ENCODE measurements around the gene SFXN3.
A peak's percentile ranks its signal among the peaks of the same experiment; 100 is the strongest.

SFXN3 gene

DNA sequence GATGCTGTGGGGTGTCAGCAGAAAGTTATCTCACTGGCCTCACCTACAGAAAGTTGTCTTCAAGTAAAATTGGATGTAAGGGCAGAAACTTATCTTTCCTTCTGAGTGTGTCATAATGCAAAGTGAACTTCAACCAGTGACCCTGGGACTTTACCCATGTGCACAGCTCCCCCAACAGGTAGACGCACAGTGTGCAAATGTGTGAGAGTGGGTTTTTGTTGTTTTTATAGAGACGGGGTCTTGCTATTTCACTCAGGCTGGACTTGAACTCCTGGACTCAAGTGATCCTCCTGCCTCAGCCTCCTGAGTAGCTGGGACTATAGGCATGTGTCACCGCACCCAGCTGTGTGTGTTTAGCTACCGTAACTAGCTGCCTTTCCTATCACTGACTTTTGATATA lies 24.4 kb downstream of the SFXN3 start:
- TF ChIP-seq EZH2phosphoT487 (IDR thresholded peaks at IDR 0.05; ENCODE audit: low read length) (no peak), EZH2 (optimal IDR thresholded peaks at IDR 0.05; ENCODE audit: low read depth, low read length) (no peak)
- TF ChIP-seq, protein P1, sequence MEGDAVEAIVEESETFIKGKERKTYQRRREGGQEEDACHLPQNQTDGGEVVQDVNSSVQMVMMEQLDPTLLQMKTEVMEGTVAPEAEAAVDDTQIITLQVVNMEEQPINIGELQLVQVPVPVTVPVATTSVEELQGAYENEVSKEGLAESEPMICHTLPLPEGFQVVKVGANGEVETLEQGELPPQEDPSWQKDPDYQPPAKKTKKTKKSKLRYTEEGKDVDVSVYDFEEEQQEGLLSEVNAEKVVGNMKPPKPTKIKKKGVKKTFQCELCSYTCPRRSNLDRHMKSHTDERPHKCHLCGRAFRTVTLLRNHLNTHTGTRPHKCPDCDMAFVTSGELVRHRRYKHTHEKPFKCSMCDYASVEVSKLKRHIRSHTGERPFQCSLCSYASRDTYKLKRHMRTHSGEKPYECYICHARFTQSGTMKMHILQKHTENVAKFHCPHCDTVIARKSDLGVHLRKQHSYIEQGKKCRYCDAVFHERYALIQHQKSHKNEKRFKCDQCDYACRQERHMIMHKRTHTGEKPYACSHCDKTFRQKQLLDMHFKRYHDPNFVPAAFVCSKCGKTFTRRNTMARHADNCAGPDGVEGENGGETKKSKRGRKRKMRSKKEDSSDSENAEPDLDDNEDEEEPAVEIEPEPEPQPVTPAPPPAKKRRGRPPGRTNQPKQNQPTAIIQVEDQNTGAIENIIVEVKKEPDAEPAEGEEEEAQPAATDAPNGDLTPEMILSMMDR (IDR thresholded peaks at IDR 0.05; ENCODE audit: low read length), result peak; percentile 17; the same call in 1 of the 2 replicates
- no peak overlapping the region for H3K9ac ChIP-seq (ENCODE audit: low read length)
- no peaks in the 10 kb centered on the region for H3K36me3 ChIP-seq (replicated peaks; ENCODE audit: insufficient read depth, low read length)
- no peaks in the 10 kb centered on the region for H3K9me2 ChIP-seq (replicated peaks; ENCODE audit: insufficient read depth, low read length)
- no peak overlapping the region for H2AFZ ChIP-seq (ENCODE audit: low read length)
- DNase-seq, result no peak
- H3K4me3 ChIP-seq (ENCODE audit: low read length), result no peak overlapping the region
- H4K20me1 ChIP-seq (ENCODE audit: insufficient read depth, low read length), result no peaks in the 10 kb centered on the region
- H3K9me3 ChIP-seq (replicated peaks; ENCODE audit: insufficient read depth, low read length), result no peaks in the 10 kb centered on the region
- peaks cover 14% of the 10 kb centered on the region for H3F3A ChIP-seq (ENCODE audit: insufficient read depth, low read length)
- H3K27ac ChIP-seq (ENCODE audit: low read length), result no peak overlapping the region
- peaks cover 21% of the 10 kb centered on the region for H3K4me1 ChIP-seq (ENCODE audit: low read length)
- H3K79me2 ChIP-seq (ENCODE audit: low read length), result peaks cover 45% of the 10 kb centered on the region
- no peaks in the 10 kb centered on the region for H3K27me3 ChIP-seq (replicated peaks; ENCODE audit: insufficient read depth, low read length)
- H3K4me2 ChIP-seq (ENCODE audit: low read depth, low read length), result no peak overlapping the region

DNA sequence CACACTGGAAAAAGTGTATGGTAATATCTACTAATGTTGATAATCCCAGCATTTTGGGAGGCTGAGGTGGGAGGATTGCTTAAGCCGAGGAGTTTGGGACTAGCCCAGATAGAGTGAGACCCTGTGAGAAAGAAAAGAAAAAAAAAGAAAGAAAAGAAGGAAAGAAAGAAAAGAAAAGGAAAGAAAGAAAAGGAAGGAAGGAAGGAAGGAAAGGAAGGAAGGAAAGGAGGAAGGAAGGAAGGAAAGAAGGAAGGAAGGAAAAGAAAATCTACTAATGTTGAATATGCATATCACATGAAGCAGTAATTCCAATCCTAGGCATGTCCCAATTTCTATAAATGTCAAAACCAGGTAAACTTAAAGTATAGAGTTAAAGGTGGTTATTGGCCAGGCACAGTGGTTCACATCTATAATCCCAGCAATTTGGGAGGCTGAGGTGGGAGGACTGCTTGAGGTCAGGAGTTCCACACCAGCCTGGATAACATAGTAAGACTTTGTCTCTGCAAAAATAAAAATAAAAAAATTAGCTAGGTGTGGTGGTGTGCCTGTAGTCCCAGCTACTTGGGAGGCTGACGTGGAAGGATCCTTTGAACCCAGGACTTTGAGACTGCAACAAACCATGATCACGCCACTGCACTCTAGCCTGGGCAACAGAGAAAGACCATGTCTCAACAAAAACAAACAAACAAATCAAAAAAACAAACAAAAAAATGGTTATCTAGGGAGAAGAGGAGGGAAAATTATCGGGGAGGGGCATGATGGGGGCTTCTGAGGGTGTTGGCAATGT lies 25.5 kb downstream of the SFXN3 start:
- Histone ChIP-seq H3K9me2 (replicated peaks; ENCODE audit: insufficient read depth, low read length) (no peaks in the 10 kb centered on the region), H3K4me1 (ENCODE audit: low read length) (peaks cover 13% of the 10 kb centered on the region), H3K4me3 (ENCODE audit: low read length) (no peak overlapping the region), H3K27me3 (replicated peaks; ENCODE audit: insufficient read depth, low read length) (no peaks in the 10 kb centered on the region), H3F3A (ENCODE audit: insufficient read depth, low read length) (peaks cover 12% of the 10 kb centered on the region; the same call in 1 of the 2 replicates), H3K36me3 (replicated peaks; ENCODE audit: insufficient read depth, low read length) (no peaks in the 10 kb centered on the region), H3K79me2 (ENCODE audit: low read length) (peaks cover 46% of the 10 kb centered on the region), H3K4me2 (ENCODE audit: low read depth, low read length) (no peak overlapping the region), H3K27ac (ENCODE audit: low read length) (no peak overlapping the region), H3K9me3 (replicated peaks; ENCODE audit: insufficient read depth, low read length) (no peaks in the 10 kb centered on the region), H3K9ac (ENCODE audit: low read length) (no peak overlapping the region), H2AFZ (ENCODE audit: low read length) (no peak overlapping the region), H4K20me1 (ENCODE audit: insufficient read depth, low read length) (no peaks in the 10 kb centered on the region)
- no peak for DNase-seq
- TF ChIP-seq EZH2 (optimal IDR thresholded peaks at IDR 0.05; ENCODE audit: low read depth, low read length) (no peak), EZH2phosphoT487 (IDR thresholded peaks at IDR 0.05; ENCODE audit: low read length) (no peak)
- TF ChIP-seq, protein P1 (IDR thresholded peaks at IDR 0.05; ENCODE audit: low read length), result no peak

DNA sequence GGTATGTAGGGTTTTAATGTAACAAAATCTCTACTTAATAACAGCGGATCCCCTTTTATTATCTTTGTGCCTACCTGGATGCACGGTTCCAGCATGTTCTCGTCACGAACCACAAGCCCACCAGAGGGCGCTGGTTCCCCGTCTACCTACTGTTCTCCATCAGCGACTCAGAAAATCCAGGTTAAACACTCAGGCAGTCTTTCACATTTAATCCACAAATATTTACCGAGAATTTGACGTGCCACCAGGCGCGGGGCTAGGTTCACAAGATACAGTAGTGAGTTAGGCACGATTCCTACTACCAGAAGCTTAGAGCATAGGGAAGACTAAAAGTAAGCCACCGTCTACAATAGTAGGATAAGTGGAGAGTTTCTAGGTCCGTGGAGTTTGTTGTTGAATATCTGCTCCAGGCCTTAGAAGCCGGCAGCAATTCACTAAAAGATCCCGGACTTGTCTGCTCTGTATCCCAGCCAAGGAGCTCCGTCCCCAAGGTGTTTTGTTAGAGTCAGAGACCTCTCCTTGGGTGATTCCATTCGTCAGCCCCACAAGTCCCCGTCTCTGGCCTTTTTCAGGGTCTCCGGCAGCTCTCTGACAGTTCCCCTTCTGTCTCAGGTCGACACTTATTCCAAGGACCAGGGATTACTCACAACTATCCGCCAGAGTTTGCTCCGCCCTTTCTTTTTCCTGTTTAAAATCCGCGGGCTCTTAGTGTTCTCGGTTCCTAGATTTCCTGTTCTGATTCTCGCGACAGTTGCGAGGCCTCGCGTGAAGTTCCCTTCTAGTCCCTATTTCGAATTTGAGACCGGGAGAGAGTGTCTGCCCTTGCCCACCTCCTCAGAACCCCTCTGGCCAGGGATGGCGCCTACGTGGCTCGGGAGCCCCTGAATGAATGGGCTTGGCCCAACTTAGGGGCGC lies 29.3 kb downstream of the SFXN3 start:
- Histone ChIP-seq H3K79me2 (ENCODE audit: low read length) (peaks cover 40% of the 10 kb centered on the region), H3K36me3 (replicated peaks; ENCODE audit: insufficient read depth, low read length) (no peaks in the 10 kb centered on the region), H3K4me1 (ENCODE audit: low read length) (peaks cover 20% of the 10 kb centered on the region), H3K4me3 (ENCODE audit: low read length) (peak overlapping the region; percentile 97), H3K27ac (ENCODE audit: low read length) (peak overlapping the region; percentile 81; the same call in 1 of the 2 replicates), H3K27me3 (replicated peaks; ENCODE audit: insufficient read depth, low read length) (no peaks in the 10 kb centered on the region), H3K4me2 (ENCODE audit: low read depth, low read length) (peak overlapping the region; percentile 57), H4K20me1 (ENCODE audit: insufficient read depth, low read length) (no peaks in the 10 kb centered on the region), H3K9ac (ENCODE audit: low read length) (peak overlapping the region; percentile 97), H3K9me3 (replicated peaks; ENCODE audit: insufficient read depth, low read length) (no peaks in the 10 kb centered on the region), H3K9me2 (replicated peaks; ENCODE audit: insufficient read depth, low read length) (no peaks in the 10 kb centered on the region), H3F3A (ENCODE audit: insufficient read depth, low read length) (peaks cover 16% of the 10 kb centered on the region; the same call in 1 of the 2 replicates), H2AFZ (ENCODE audit: low read length) (peak overlapping the region; percentile 90)
- peak; percentile 93 for DNase-seq
- TF ChIP-seq, protein P1 (IDR thresholded peaks at IDR 0.05; ENCODE audit: low read length), result peak; percentile 88
- TF ChIP-seq EZH2phosphoT487 (IDR thresholded peaks at IDR 0.05; ENCODE audit: low read length), result no peak
